ENCODE data around the gene C1S.

C1S gene

GRCh38 chr12:7096979-7097378 is 36.5 kb downstream of the C1S start:
- no peak for TF ChIP-seq CTCF (IDR thresholded peaks at IDR 0.05; ENCODE audit: control insufficient read depth, insufficient read depth, low read depth, low read length, missing control alignments)
- DNase-seq (ENCODE audit: low read depth), result no peak
- H3K4me3 ChIP-seq (ENCODE audit: control insufficient read depth, low read depth, low read length), result no peak overlapping the region

- TF ChIP-seq CTCF (IDR thresholded peaks at IDR 0.05; ENCODE audit: control insufficient read depth, insufficient read depth, low read depth, low read length, missing control alignments), result no peak
- no peak overlapping the region for H3K4me3 ChIP-seq (ENCODE audit: control insufficient read depth, low read depth, low read length)
- DNase-seq (ENCODE audit: low read depth), result no peak
These were observed 38.9 kb downstream of the C1S start for GRCh38 chr12:7099290-7099996.

- no peak for DNase-seq (ENCODE audit: low read depth)
- no peak for TF ChIP-seq CTCF (IDR thresholded peaks at IDR 0.05; ENCODE audit: control insufficient read depth, insufficient read depth, low read depth, low read length, missing control alignments)
- no peak overlapping the region for H3K4me3 ChIP-seq (ENCODE audit: control insufficient read depth, low read depth, low read length)
These were observed 39.7 kb downstream of the C1S start for GRCh38 chr12:7100239-7100638.

- H3K4me3 ChIP-seq (ENCODE audit: control insufficient read depth, low read depth, low read length), result no peak overlapping the region
- no peak for TF ChIP-seq CTCF (IDR thresholded peaks at IDR 0.05; ENCODE audit: control insufficient read depth, insufficient read depth, low read depth, low read length, missing control alignments)
- DNase-seq (ENCODE audit: low read depth), result no peak
These were observed 40.7 kb downstream of the C1S start for GRCh38 chr12:7101047-7101693.

- no peak for TF ChIP-seq CTCF (IDR thresholded peaks at IDR 0.05; ENCODE audit: control insufficient read depth, insufficient read depth, low read depth, low read length, missing control alignments)
- no peak for DNase-seq (ENCODE audit: low read depth)
- no peak overlapping the region for H3K4me3 ChIP-seq (ENCODE audit: control insufficient read depth, low read depth, low read length)
These were observed 41.2 kb downstream of the C1S start for GRCh38 chr12:7101694-7102131.

GRCh38 chr12:7102582-7102981 is 42.1 kb downstream of the C1S start:
- DNase-seq (ENCODE audit: low read depth), result no peak
- no peak for TF ChIP-seq CTCF (IDR thresholded peaks at IDR 0.05; ENCODE audit: control insufficient read depth, insufficient read depth, low read depth, low read length, missing control alignments)
- H3K4me3 ChIP-seq (ENCODE audit: control insufficient read depth, low read depth, low read length), result no peak overlapping the region

Data from AG09309 (cell line).